ENCODE results near the gene GAB1.

- TF ChIP-seq CTCF (IDR thresholded peaks at IDR 0.05) = no peak
- no peak for TF ChIP-seq ZFX (IDR thresholded peaks at IDR 0.05; ENCODE audit: borderline replicate concordance)
These were observed 101.3 kb downstream of the GAB1 start for GRCh38 chr4:143437937-143438336.

Measured in 22Rv1 (cell line).